Measurements from ENCODE around the gene CADM2.
"Not testable (repeated sequence)": the region's sequence is repeated elsewhere in the genome, so short reads cannot be mapped to it uniquely, and the experiment has no call there.

CADM2 gene

DNA sequence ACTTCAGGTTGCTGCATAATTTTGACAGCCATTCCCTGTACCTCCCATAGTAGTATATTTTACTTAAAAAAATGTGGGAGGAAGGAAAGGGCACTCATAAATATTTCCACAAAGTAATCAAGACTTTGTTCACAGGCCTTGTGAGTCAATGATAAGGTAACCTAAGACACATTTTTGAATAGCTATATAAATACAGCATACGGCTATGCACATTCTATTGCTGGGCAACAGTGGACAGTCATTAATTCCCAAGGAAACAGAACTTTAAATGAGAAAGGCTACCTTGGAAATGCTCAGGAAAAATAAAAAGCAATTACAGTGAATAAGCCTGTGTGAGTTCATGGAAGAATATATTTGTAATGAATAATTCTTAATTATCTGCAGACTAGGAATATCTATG is 144.0 kb downstream of the CADM2 start:
- DNase-seq (ENCODE audit: low read depth) = no peak
- TF ChIP-seq, protein P1, sequence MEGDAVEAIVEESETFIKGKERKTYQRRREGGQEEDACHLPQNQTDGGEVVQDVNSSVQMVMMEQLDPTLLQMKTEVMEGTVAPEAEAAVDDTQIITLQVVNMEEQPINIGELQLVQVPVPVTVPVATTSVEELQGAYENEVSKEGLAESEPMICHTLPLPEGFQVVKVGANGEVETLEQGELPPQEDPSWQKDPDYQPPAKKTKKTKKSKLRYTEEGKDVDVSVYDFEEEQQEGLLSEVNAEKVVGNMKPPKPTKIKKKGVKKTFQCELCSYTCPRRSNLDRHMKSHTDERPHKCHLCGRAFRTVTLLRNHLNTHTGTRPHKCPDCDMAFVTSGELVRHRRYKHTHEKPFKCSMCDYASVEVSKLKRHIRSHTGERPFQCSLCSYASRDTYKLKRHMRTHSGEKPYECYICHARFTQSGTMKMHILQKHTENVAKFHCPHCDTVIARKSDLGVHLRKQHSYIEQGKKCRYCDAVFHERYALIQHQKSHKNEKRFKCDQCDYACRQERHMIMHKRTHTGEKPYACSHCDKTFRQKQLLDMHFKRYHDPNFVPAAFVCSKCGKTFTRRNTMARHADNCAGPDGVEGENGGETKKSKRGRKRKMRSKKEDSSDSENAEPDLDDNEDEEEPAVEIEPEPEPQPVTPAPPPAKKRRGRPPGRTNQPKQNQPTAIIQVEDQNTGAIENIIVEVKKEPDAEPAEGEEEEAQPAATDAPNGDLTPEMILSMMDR (IDR thresholded peaks at IDR 0.05; ENCODE audit: low read length, missing control alignments) = no peak
- no peak overlapping the region for H3K4me3 ChIP-seq (replicated peaks; ENCODE audit: low read depth, low read length)

GRCh38 chr3:85110393-85110792 is 151.6 kb downstream of the CADM2 start:
- TF ChIP-seq, protein P1 (IDR thresholded peaks at IDR 0.05; ENCODE audit: low read length, missing control alignments) = no peak
- no peak for DNase-seq (ENCODE audit: low read depth)
- H3K4me3 ChIP-seq (replicated peaks; ENCODE audit: low read depth, low read length) = no peak overlapping the region

DNA sequence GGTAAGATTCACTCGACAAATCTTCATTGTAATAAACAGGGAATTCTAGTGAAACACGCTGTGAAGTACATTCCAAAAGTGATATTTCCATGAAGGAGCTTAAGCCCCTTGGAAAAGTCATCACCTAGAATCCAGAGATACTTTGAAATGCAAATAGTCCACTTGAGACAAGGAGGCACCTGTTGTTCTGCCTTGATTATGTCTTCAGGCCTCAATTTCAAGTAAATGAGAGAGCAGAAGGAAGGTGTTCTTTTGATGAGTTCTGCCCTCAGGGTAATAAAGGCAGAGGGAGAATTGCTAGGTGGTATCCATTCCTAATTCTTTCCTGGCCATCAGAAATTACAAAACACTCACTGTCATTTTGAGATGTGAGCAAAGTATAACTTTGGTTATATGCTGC is 162.1 kb downstream of the CADM2 start:
- H3K4me3 ChIP-seq (replicated peaks; ENCODE audit: low read depth, low read length) = no peak overlapping the region
- no peak for DNase-seq (ENCODE audit: low read depth)
- TF ChIP-seq, protein P1 (IDR thresholded peaks at IDR 0.05; ENCODE audit: low read length, missing control alignments) = no peak

- DNase-seq (ENCODE audit: low read depth); H3K4me3 ChIP-seq (replicated peaks; ENCODE audit: low read depth, low read length): not testable (repeated sequence)
Observed at GRCh38 chr3:85132864-85133263, 174.1 kb downstream of the CADM2 start.

GRCh38 chr3:85133691-85134420 is 175.1 kb downstream of the CADM2 start:
- H3K4me3 ChIP-seq (replicated peaks; ENCODE audit: low read depth, low read length); DNase-seq (ENCODE audit: low read depth): not testable (repeated sequence)

DNA sequence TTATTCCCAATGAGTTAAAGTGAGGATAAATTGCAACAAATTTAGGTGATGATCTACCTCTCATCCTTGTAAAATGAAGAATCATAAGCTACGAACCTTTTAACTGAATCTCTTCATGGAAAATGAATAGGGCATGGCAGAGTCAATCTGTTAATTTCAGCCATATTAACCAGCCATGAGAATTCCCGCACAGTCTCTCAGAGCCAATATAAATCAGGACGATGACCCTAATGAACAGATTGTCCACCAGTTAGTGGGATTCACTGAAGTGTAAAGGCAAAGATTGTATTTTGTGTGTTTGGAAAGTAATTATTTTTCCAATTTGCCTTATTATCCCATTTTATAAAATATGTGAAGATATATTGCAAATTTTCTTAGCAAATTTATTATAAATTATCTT is 183.8 kb downstream of the CADM2 start:
- TF ChIP-seq, protein P1 (IDR thresholded peaks at IDR 0.05; ENCODE audit: low read length, missing control alignments) = no peak
- H3K4me3 ChIP-seq (replicated peaks; ENCODE audit: low read depth, low read length) = no peak overlapping the region
- DNase-seq (ENCODE audit: low read depth) = no peak

DNA sequence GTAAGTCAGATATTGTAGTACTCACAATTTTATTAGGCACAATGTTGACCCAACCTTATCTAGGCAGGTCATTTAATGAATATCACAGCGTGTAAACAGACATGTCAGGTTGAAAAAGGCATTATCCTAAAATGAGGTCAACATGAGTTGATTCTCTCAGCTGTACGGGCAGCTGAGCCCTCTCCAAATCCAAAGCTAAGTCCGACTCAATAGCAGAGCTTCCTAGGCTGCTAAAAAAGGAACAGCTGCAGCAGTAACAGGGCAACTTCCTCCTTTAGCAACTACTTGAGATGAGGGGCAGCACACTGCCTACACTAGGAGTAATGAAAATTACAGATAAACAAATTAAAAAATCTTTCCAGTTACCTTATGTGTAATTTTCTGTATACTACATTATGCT is 189.2 kb downstream of the CADM2 start:
- DNase-seq (ENCODE audit: low read depth) = no peak
- no peak overlapping the region for H3K4me3 ChIP-seq (replicated peaks; ENCODE audit: low read depth, low read length)
- TF ChIP-seq, protein P1 (IDR thresholded peaks at IDR 0.05; ENCODE audit: low read length, missing control alignments) = no peak

- no peak for DNase-seq (ENCODE audit: low read depth)
- TF ChIP-seq, protein P1 (IDR thresholded peaks at IDR 0.05; ENCODE audit: low read length, missing control alignments) = no peak
- H3K4me3 ChIP-seq (replicated peaks; ENCODE audit: low read depth, low read length) = no peak overlapping the region
Observed at GRCh38 chr3:85151555-85151954, 192.8 kb downstream of the CADM2 start.

DNA sequence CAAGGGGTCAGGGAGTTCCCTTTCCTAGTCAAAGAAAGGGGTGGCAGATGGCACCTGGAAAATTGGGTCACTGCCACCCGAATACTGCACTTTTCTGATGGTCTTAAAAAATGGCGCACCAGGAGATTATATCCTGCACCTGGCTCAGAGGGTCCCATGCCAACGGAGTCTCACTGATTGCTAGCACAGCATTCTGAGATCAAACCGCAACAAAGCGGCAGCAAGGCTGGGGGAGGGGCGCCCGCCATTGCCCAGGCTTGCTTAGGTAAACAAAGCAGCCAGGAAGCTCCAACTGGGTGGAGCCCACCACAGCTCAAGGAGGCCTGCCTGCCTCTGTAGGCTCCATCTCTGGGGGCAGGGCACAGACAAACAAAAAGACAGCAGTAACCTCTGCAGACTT is 194.5 kb downstream of the CADM2 start:
- not testable (repeated sequence) for H3K4me3 ChIP-seq (replicated peaks; ENCODE audit: low read depth, low read length); DNase-seq (ENCODE audit: low read depth)

Measured in fibroblast of pulmonary artery (primary cell).